ENCODE results near the gene NSUN7. TPM values are rescaled to one million over a fixed set of nuclear protein-coding genes. Genes with fewer than 3 reads are reported as not detected.

Gene NSUN7
- polyA plus RNA-seq, 1 donor (not counting 4 experiments of a cell fraction or from before 2014, with no cell fraction given): 0.03 TPM

GRCh38 chr4:40827758-40828157 is 78.0 kb downstream of the NSUN7 start:
- no peak for TF ChIP-seq EZH2 (IDR thresholded peaks at IDR 0.05; ENCODE audit: low read length)
- TF ChIP-seq CTCF (optimal IDR thresholded peaks at IDR 0.05 in 1 of 3, IDR thresholded peaks at IDR 0.05 in 1 of 3, conservative IDR thresholded peaks at IDR 0.05 in 1 of 3; ENCODE audit: extremely low read depth in 1 of 3, insufficient read depth in 2 of 3, low read length in 3 of 3): no peak
- no peak for FAIRE-seq
- dilution Hi-C loops (cut with MboI; ENCODE audit: extremely low pct_ligation_motif_present, low sequenced_read_pairs): no loop called here
- peaks cover 32% of the 10 kb centered on the region in 2 experiments for H3K36me3 ChIP-seq (ENCODE audit: control insufficient read depth in 2 of 2, extremely low read depth in 1 of 2, insufficient read depth in 2 of 2, low read length in 2 of 2)
- H3K9me3 ChIP-seq (ENCODE audit: control insufficient read depth, low read depth, low read length): no peaks in the 10 kb centered on the region
- H2AFZ ChIP-seq (ENCODE audit: control insufficient read depth, low read length): no peak overlapping the region
- H3K79me2 ChIP-seq (ENCODE audit: control insufficient read depth, insufficient read depth, low read length): no peaks in the 10 kb centered on the region
- no peak overlapping the region for H3K9ac ChIP-seq (ENCODE audit: control insufficient read depth, extremely low read depth, insufficient read depth, low read length)
- H3K4me1 ChIP-seq (ENCODE audit: control insufficient read depth, extremely low read depth, insufficient read depth, low read length): no peaks in the 10 kb centered on the region
- H4K20me1 ChIP-seq (ENCODE audit: control insufficient read depth, extremely low read depth, insufficient read depth, low read length): no peaks in the 10 kb centered on the region
- H3K27me3 ChIP-seq (ENCODE audit: control insufficient read depth, extremely low read depth, insufficient read depth, low read length): no peaks in the 10 kb centered on the region
- no peak for DNase-seq (ENCODE audit: low read depth, low spot score)
- H3K27ac ChIP-seq (ENCODE audit: control insufficient read depth, insufficient read depth, low read length): no peak overlapping the region
- H3K4me2 ChIP-seq (ENCODE audit: control insufficient read depth, extremely low read depth, insufficient read depth, low read depth, low read length): no peak overlapping the region
- H3K9me1 ChIP-seq (ENCODE audit: control insufficient read depth, extremely low read depth, insufficient read depth, low read length): no peaks in the 10 kb centered on the region
- H3K4me3 ChIP-seq (ENCODE audit: control insufficient read depth in 2 of 3, extremely low read depth in 1 of 3, insufficient read depth in 2 of 3, low read depth in 1 of 3, low read length in 3 of 3): no peak overlapping the region

GRCh38 chr4:40828661-40829060 is 78.9 kb downstream of the NSUN7 start:
- Histone ChIP-seq H3K9me3 (ENCODE audit: control insufficient read depth, low read depth, low read length) (no peaks in the 10 kb centered on the region), H3K27me3 (ENCODE audit: control insufficient read depth, extremely low read depth, insufficient read depth, low read length) (no peaks in the 10 kb centered on the region), H3K4me3 (ENCODE audit: control insufficient read depth in 2 of 3, extremely low read depth in 1 of 3, insufficient read depth in 2 of 3, low read depth in 1 of 3, low read length in 3 of 3) (no peak overlapping the region), H4K20me1 (ENCODE audit: control insufficient read depth, extremely low read depth, insufficient read depth, low read length) (no peaks in the 10 kb centered on the region), H3K9me1 (ENCODE audit: control insufficient read depth, extremely low read depth, insufficient read depth, low read length) (no peaks in the 10 kb centered on the region), H3K36me3 (ENCODE audit: control insufficient read depth in 2 of 2, extremely low read depth in 1 of 2, insufficient read depth in 2 of 2, low read length in 2 of 2) (peaks cover 23 to 33% of the 10 kb centered on the region in 2 experiments), H2AFZ (ENCODE audit: control insufficient read depth, low read length) (no peak overlapping the region), H3K27ac (ENCODE audit: control insufficient read depth, insufficient read depth, low read length) (no peak overlapping the region), H3K4me1 (ENCODE audit: control insufficient read depth, extremely low read depth, insufficient read depth, low read length) (no peaks in the 10 kb centered on the region), H3K79me2 (ENCODE audit: control insufficient read depth, insufficient read depth, low read length) (no peaks in the 10 kb centered on the region), H3K9ac (ENCODE audit: control insufficient read depth, extremely low read depth, insufficient read depth, low read length) (no peak overlapping the region), H3K4me2 (ENCODE audit: control insufficient read depth, extremely low read depth, insufficient read depth, low read depth, low read length) (no peak overlapping the region)
- TF ChIP-seq EZH2 (IDR thresholded peaks at IDR 0.05; ENCODE audit: low read length) (no peak), CTCF (optimal IDR thresholded peaks at IDR 0.05 in 1 of 3, IDR thresholded peaks at IDR 0.05 in 1 of 3, conservative IDR thresholded peaks at IDR 0.05 in 1 of 3; ENCODE audit: extremely low read depth in 1 of 3, insufficient read depth in 2 of 3, low read length in 3 of 3) (no peak)
- FAIRE-seq (no peak), DNase-seq (ENCODE audit: low read depth, low spot score) (no peak)
- dilution Hi-C loops (cut with MboI; ENCODE audit: extremely low pct_ligation_motif_present, low sequenced_read_pairs): no loop called here

Measured in keratinocyte (primary cell).